Motor neuron (in vitro differentiated cells): ENCODE data around the gene CSNK2A3. TPM values are rescaled to one million over a fixed set of nuclear protein-coding genes. Genes with fewer than 3 reads are reported as not detected.

ENCODE experiments used
- ATAC-seq, 8 experiments: fragments of 200-7000 bp; cut with Tn5 transposase; replicated peaks in 6 of 8; 2 replicates each; pipeline ENCODE4 v1.8.0; 2021; ENCODE audit warnings: mild to moderate bottlenecking in 8 of 8, moderate library complexity in 8 of 8
- H3K27ac ChIP-seq, 2 donors: fragments of 250-450 bp; sonication (Bioruptor Pico); 2 replicates each; pipeline ENCODE4 v1.9.0; 2021; ENCODE audit warnings: antibody characterized with exemption in 2 of 2, mild to moderate bottlenecking in 2 of 2, moderate library complexity in 1 of 2
- H3K4me1 ChIP-seq, 2 donors: fragments of 250-450 bp; sonication (Bioruptor Pico); replicated peaks in 1 of 2; 2 replicates each; pipeline ENCODE4 v1.6.1; 2021; ENCODE audit warnings: antibody characterized with exemption in 2 of 2, mild to moderate bottlenecking in 2 of 2, moderate library complexity in 1 of 2
- H3K4me3 ChIP-seq, 5 donors: fragments of 250-450 bp; sonication (Bioruptor Pico); 2 replicates each; pipeline ENCODE4 v1.9.0; 2021; ENCODE audit warnings: antibody characterized with exemption in 5 of 5, mild to moderate bottlenecking in 5 of 5, moderate library complexity in 4 of 5
- WGBS, 10 experiments: fragments of 450-650 bp; shearing (Covaris generic); methylation state at CpG; one replicate each; pipeline ENCODE4 v1.0.0; 2022; 5-methylcytosine and 5-hydroxymethylcytosine counted together
- in situ Hi-C, 9 experiments: fragments of 400-800 bp; cut with MboI; loops; one replicate each; pipeline ENCODE4 v1.15.0; 2021; ENCODE audit warnings: low sequenced_read_pairs in 9 of 9, low pct_unique_long_range_greater_than_20kb in 2 of 9; ENCODE audit not compliant: unreplicated experiment in 9 of 9
- total RNA-seq, 8 experiments: library from RNA; unstranded; fragments of 300-600 nt; gene quantifications; 2 replicates each; pipeline versions ENCODE4 v1.2.3 to v1.2.4, GENCODE V29; 2022

The CSNK2A3 gene
- total RNA-seq, 8 experiments from 2014 or later = 1.6 to 2.9 (median 1.8) TPM

GRCh38 chr11:11389238-11389637, 36.2 kb upstream of the CSNK2A3 start:
- H3K27ac ChIP-seq = no peak overlapping the region
- ATAC-seq = no peak
- 40 to 100% (median 79%) methylated on average over 1 to 4 of the region's 4 CpGs; no CpG with 5 or more reads in 2 of the 10 experiments for WGBS, 10 experiments
- H3K4me3 ChIP-seq = no peak overlapping the region
- in situ Hi-C loops = no loop called here
- peaks cover 20 to 27% of the 10 kb centered on the region in 2 donors for H3K4me1 ChIP-seq

- 33 to 95% (median 67%) methylated on average over 2 to 9 of the region's 10 CpGs; no CpG with 5 or more reads in 1 of the 10 experiments for WGBS, 10 experiments
- peaks cover 20 to 27% of the 10 kb centered on the region in 2 donors for H3K4me1 ChIP-seq
- in situ Hi-C loops = no loop called here
- no peak overlapping the region for H3K4me3 ChIP-seq
- peak in 5 of 8 experiments; percentile 75 to 88 (median 78) for ATAC-seq
- no peak overlapping the region for H3K27ac ChIP-seq
Measured at GRCh38 chr11:11387622-11388305, 34.7 kb upstream of the CSNK2A3 start.

- in situ Hi-C loops = no loop called here
- 50 to 100% (median 74%) methylated on average over 1 to 3 of the region's 4 CpGs; no CpG with 5 or more reads in 3 of the 10 experiments for WGBS, 10 experiments
- Histone ChIP-seq H3K4me3 (no peak overlapping the region), H3K27ac (no peak overlapping the region), H3K4me1 (peaks cover 20 to 27% of the 10 kb centered on the region in 2 donors)
- peak in 5 of 8 experiments; percentile 48 to 65 (median 62) for ATAC-seq
Measured at GRCh38 chr11:11387207-11387606, 34.2 kb upstream of the CSNK2A3 start.

- no peak for ATAC-seq
- no peak overlapping the region for H3K27ac ChIP-seq
- no peak overlapping the region for H3K4me3 ChIP-seq
- WGBS, 10 experiments = 56 to 100% (median 100%) methylated on average over 1 of the region's 2 CpGs; no CpG with 5 or more reads in 5 of the 10 experiments
- in situ Hi-C loops = no loop called here
- H3K4me1 ChIP-seq = peaks cover 13 to 19% of the 10 kb centered on the region in 2 donors
Measured at GRCh38 chr11:11384829-11385228, 31.8 kb upstream of the CSNK2A3 start.

GRCh38 chr11:11383995-11384394, 30.9 kb upstream of the CSNK2A3 start:
- in situ Hi-C loops = no loop called here
- Histone ChIP-seq H3K4me3 (no peak overlapping the region), H3K27ac (no peak overlapping the region), H3K4me1 (peaks cover 13 to 18% of the 10 kb centered on the region in 2 donors)
- no peak for ATAC-seq
- WGBS, 10 experiments = 83 to 100% (median 100%) methylated on average over 1 to 2 of the region's 2 CpGs; no CpG with 5 or more reads in 2 of the 10 experiments

- no peak for ATAC-seq
- in situ Hi-C loops = no loop called here
- Histone ChIP-seq H3K4me3 (no peak overlapping the region), H3K4me1 (peaks cover 10% of the 10 kb centered on the region in 2 donors), H3K27ac (no peak overlapping the region)
- 46 to 100% (median 72%) methylated on average over 1 to 5 of the region's 7 CpGs; no CpG with 5 or more reads in 1 of the 10 experiments for WGBS, 10 experiments
Measured at GRCh38 chr11:11382858-11383532, 29.9 kb upstream of the CSNK2A3 start.

- no peak for ATAC-seq
- no peak overlapping the region for H3K4me3 ChIP-seq
- H3K27ac ChIP-seq = no peak overlapping the region
- 17 to 100% (median 78%) methylated on average over 1 to 3 of the region's 6 CpGs; no CpG with 5 or more reads in 2 of the 10 experiments for WGBS, 10 experiments
- in situ Hi-C loops = no loop called here
- H3K4me1 ChIP-seq = no peaks in the 10 kb centered on the region
Measured at GRCh38 chr11:11381471-11382105, 28.5 kb upstream of the CSNK2A3 start.

GRCh38 chr11:11380883-11381282, 27.8 kb upstream of the CSNK2A3 start:
- Histone ChIP-seq H3K4me3 (no peak overlapping the region), H3K27ac (no peak overlapping the region), H3K4me1 (no peaks in the 10 kb centered on the region)
- in situ Hi-C loops = no loop called here
- 20 to 100% (median 74%) methylated on average over 1 to 3 of the region's 3 CpGs; no CpG with 5 or more reads in 2 of the 10 experiments for WGBS, 10 experiments
- ATAC-seq = no peak

GRCh38 chr11:11380340-11380739, 27.3 kb upstream of the CSNK2A3 start:
- in situ Hi-C loops = no loop called here
- Histone ChIP-seq H3K4me3 (no peak overlapping the region), H3K27ac (no peak overlapping the region), H3K4me1 (no peaks in the 10 kb centered on the region)
- no peak for ATAC-seq
- WGBS, 10 experiments = 88 to 100% (median 98%) methylated on average over 1 to 2 of the region's 2 CpGs; no CpG with 5 or more reads in 2 of the 10 experiments

- WGBS, 10 experiments = 33 to 92% (median 85%) methylated on average over 1 to 3 of the region's 3 CpGs; no CpG with 5 or more reads in 4 of the 10 experiments
- H3K4me1 ChIP-seq = no peaks in the 10 kb centered on the region
- in situ Hi-C loops = no loop called here
- ATAC-seq = no peak
- no peak overlapping the region for H3K27ac ChIP-seq
- no peak overlapping the region for H3K4me3 ChIP-seq
Measured at GRCh38 chr11:11379661-11380060, 26.6 kb upstream of the CSNK2A3 start.

- in situ Hi-C loops = no loop called here
- Histone ChIP-seq H3K4me1 (no peaks in the 10 kb centered on the region), H3K27ac (no peak overlapping the region), H3K4me3 (no peak overlapping the region)
- ATAC-seq = peak in 2 of 8 experiments; percentile 8 to 19
- WGBS, 10 experiments = 50 to 95% (median 83%) methylated on average over 1 to 4 of the region's 8 CpGs; no CpG with 5 or more reads in 3 of the 10 experiments
Measured at GRCh38 chr11:11378184-11378940, 25.3 kb upstream of the CSNK2A3 start.

GRCh38 chr11:11374358-11375148, 21.5 kb upstream of the CSNK2A3 start:
- in situ Hi-C loops = no loop called here
- no peak for ATAC-seq
- no peak overlapping the region for H3K4me3 ChIP-seq
- peaks cover 10 to 20% of the 10 kb centered on the region in 2 donors for H3K4me1 ChIP-seq
- H3K27ac ChIP-seq = no peak overlapping the region
- WGBS, 10 experiments = 53 to 100% (median 94%) methylated on average over 1 to 7 of the region's 7 CpGs
